GM23338 (cell line): ENCODE data around the gene INPP4A. TPM values are rescaled to one million over a fixed set of nuclear protein-coding genes. Genes with fewer than 3 reads are reported as not detected.

Source experiments
- ATAC-seq: fragments of 200-7000 bp; cut with Tn5 transposase; 3 replicates; pipeline ENCODE4 v1.9.1; 2020
- DNase-seq: peaks from one replicate; pipeline ENCODE4 v3.0.0-alpha.2; 2015; ENCODE audit warnings: low spot score
- H2AFZ ChIP-seq: fragments of 200-600 bp; sonication (generic); 2 replicates; pipeline ENCODE4 v1.8.0; 2016; ENCODE audit warnings: antibody characterized with exemption, mild to moderate bottlenecking, moderate library complexity
- H3F3A ChIP-seq: fragments of 200-600 bp; sonication (generic); replicated peaks from 2 replicates; pipeline ENCODE4 v1.8.0; 2017; ENCODE audit warnings: antibody characterized with exemption, mixed run types, low read depth
- H3K27ac ChIP-seq: fragments of 200-600 bp; sonication (generic); 2 replicates; pipeline ENCODE4 v1.6.1; 2016; ENCODE audit warnings: low read depth
- H3K27me3 ChIP-seq: fragments of 200-600 bp; sonication (generic); 2 replicates; pipeline ENCODE4 v1.8.0; 2016; ENCODE audit warnings: mild to moderate bottlenecking, mixed run types, moderate library complexity; ENCODE audit not compliant: insufficient read depth
- H3K36me3 ChIP-seq: fragments of 200-600 bp; sonication (generic); 2 replicates; pipeline ENCODE4 v1.8.0; 2016; ENCODE audit warnings: mild to moderate bottlenecking; ENCODE audit not compliant: insufficient read depth
- H3K4me1 ChIP-seq: fragments of 200-600 bp; sonication (generic); 2 replicates; pipeline ENCODE4 v1.8.0; 2016; ENCODE audit warnings: mild to moderate bottlenecking, moderate library complexity; ENCODE audit not compliant: insufficient read depth
- H3K4me2 ChIP-seq: fragments of 200-600 bp; sonication (generic); 2 replicates; pipeline ENCODE4 v1.7.1; 2017; ENCODE audit warnings: mixed run types
- H3K4me3 ChIP-seq: fragments of 200-600 bp; sonication (generic); 2 replicates; pipeline ENCODE4 v1.6.1; 2016; ENCODE audit warnings: mixed run types
- H3K79me2 ChIP-seq: fragments of 200-600 bp; sonication (generic); replicated peaks from 2 replicates; pipeline ENCODE4 v1.8.0; 2017; ENCODE audit warnings: mild to moderate bottlenecking; ENCODE audit not compliant: insufficient read depth
- H3K9me2 ChIP-seq: fragments of 200-600 bp; sonication (generic); 2 replicates; pipeline ENCODE4 v1.8.0; 2017; ENCODE audit not compliant: insufficient read depth
- H4K20me1 ChIP-seq: fragments of 200-600 bp; sonication (generic); replicated peaks from 2 replicates; pipeline ENCODE4 v1.8.0; 2017; ENCODE audit warnings: mild to moderate bottlenecking; ENCODE audit not compliant: insufficient read depth
- H3K27ac Mint-ChIP-seq: 2 replicates; pipeline ENCODE4 v1.8.0; 2020; ENCODE audit warnings: inconsistent platforms, mild to moderate bottlenecking, moderate library complexity, mixed read lengths
- H3K27me3 Mint-ChIP-seq: 3 replicates; pipeline ENCODE4 v1.8.0; 2022; ENCODE audit warnings: low read depth, mild to moderate bottlenecking, moderate library complexity, mixed read lengths, inconsistent platforms; ENCODE audit not compliant: insufficient read depth, poor library complexity
- H3K36me3 Mint-ChIP-seq: 3 replicates; pipeline ENCODE4 v1.8.0; 2021; ENCODE audit warnings: low read depth, mild to moderate bottlenecking, inconsistent platforms, moderate library complexity, mixed read lengths
- H3K4me1 Mint-ChIP-seq: 3 replicates; pipeline ENCODE4 v1.8.0; 2020; ENCODE audit warnings: mild to moderate bottlenecking, inconsistent platforms, mixed read lengths
- H3K4me3 Mint-ChIP-seq: 3 replicates; pipeline ENCODE4 v1.8.0; 2021; ENCODE audit warnings: moderate library complexity, mild to moderate bottlenecking, inconsistent platforms, mixed read lengths
- H3K9me3 Mint-ChIP-seq: 3 replicates; pipeline ENCODE4 v1.8.0; 2020; ENCODE audit warnings: moderate library complexity, mild to moderate bottlenecking, inconsistent platforms, mixed read lengths
- CREB1 ChIP-seq: fragments of 250-450 bp; sonication (Bioruptor Pico); IDR thresholded peaks from 2 replicates; pipeline ENCODE4 v1.5.0; 2020; ENCODE audit warnings: low read depth, mild to moderate bottlenecking, moderate library complexity
- CTCF ChIP-seq, 2 experiments: fragments of 200-600 bp in 1 of 2; sonication (generic) in 1 of 2; conservative IDR thresholded peaks; 2 replicates each; pipeline versions ENCODE4 v1.5.1 to v1.6.1; 2016 to 2017; ENCODE audit warnings: antibody characterized with exemption in 2 of 2, low read depth in 2 of 2, mild to moderate bottlenecking in 2 of 2, moderate library complexity in 1 of 2
- ETS1 ChIP-seq: IDR thresholded peaks from 2 replicates; pipeline ENCODE4 v1.6.1; 2016; ENCODE audit warnings: antibody characterized with exemption
- EZH2 ChIP-seq: fragments of 200-600 bp; sonication (generic); IDR thresholded peaks from one replicate; pipeline ENCODE4 v1.8.0; 2017; ENCODE audit warnings: antibody characterized with exemption, mild to moderate bottlenecking, low read depth; ENCODE audit not compliant: unreplicated experiment
- EZH2phosphoT487 ChIP-seq: fragments of 200-600 bp; sonication (generic); IDR thresholded peaks from one replicate; pipeline ENCODE4 v1.8.1; 2018; ENCODE audit warnings: antibody characterized with exemption; ENCODE audit not compliant: unreplicated experiment
- JUNB ChIP-seq: IDR thresholded peaks from one replicate; pipeline ENCODE4 v1.6.1; 2016; ENCODE audit warnings: antibody characterized with exemption; ENCODE audit not compliant: unreplicated experiment
- NANOG ChIP-seq: IDR thresholded peaks from 2 replicates; pipeline ENCODE4 v1.6.1; 2016; ENCODE audit warnings: antibody characterized with exemption, borderline replicate concordance
- POLR2AphosphoS5 ChIP-seq: IDR thresholded peaks from 2 replicates; pipeline ENCODE4 v1.6.1; 2016; ENCODE audit warnings: antibody characterized with exemption, low read depth
- REST ChIP-seq: IDR thresholded peaks from one replicate; pipeline ENCODE4 v1.6.1; 2018; ENCODE audit warnings: antibody characterized with exemption; ENCODE audit not compliant: unreplicated experiment
- STAT1 ChIP-seq: IDR thresholded peaks from one replicate; pipeline ENCODE4 v1.6.1; 2016; ENCODE audit warnings: antibody characterized with exemption; ENCODE audit not compliant: unreplicated experiment
- ZNF114 ChIP-seq: fragments of 250-450 bp; sonication (Bioruptor Pico); IDR thresholded peaks from 2 replicates; pipeline ENCODE4 v1.5.0; 2020; ENCODE audit warnings: mild to moderate bottlenecking, moderate library complexity
- ZNF331 ChIP-seq: fragments of 250-450 bp; sonication (Bioruptor Pico); IDR thresholded peaks from 2 replicates; pipeline ENCODE4 v1.5.0; 2020; ENCODE audit warnings: low read depth, mild to moderate bottlenecking, moderate library complexity
- polyA plus RNA-seq: library from polyadenylated mRNA; unstranded; fragments of >200 nt; fragmentation: Nextera tagmentation; extraction: Ambion mirVana; gene quantifications from 2 replicates; pipeline ENCODE4 v1.2.1, GENCODE V29; 2016
- total RNA-seq: library from RNA; depleted of rRNA; stranded (reverse); fragments of >200 nt; shearing (Covaris generic); gene quantifications from 2 replicates; pipeline ENCODE4 v1.2.3, GENCODE V29; 2014
- TF ChIP-seq, protein P1 (sequence below): fragments of 250-450 bp; sonication (Bioruptor Pico); IDR thresholded peaks from 2 replicates; pipeline ENCODE4 v1.5.0; 2020; ENCODE audit warnings: mild to moderate bottlenecking, moderate library complexity

INPP4A gene
- total and polyA plus RNA-seq, 2 experiments from 2014 or later: 8.5 to 36.9 TPM

DNA sequence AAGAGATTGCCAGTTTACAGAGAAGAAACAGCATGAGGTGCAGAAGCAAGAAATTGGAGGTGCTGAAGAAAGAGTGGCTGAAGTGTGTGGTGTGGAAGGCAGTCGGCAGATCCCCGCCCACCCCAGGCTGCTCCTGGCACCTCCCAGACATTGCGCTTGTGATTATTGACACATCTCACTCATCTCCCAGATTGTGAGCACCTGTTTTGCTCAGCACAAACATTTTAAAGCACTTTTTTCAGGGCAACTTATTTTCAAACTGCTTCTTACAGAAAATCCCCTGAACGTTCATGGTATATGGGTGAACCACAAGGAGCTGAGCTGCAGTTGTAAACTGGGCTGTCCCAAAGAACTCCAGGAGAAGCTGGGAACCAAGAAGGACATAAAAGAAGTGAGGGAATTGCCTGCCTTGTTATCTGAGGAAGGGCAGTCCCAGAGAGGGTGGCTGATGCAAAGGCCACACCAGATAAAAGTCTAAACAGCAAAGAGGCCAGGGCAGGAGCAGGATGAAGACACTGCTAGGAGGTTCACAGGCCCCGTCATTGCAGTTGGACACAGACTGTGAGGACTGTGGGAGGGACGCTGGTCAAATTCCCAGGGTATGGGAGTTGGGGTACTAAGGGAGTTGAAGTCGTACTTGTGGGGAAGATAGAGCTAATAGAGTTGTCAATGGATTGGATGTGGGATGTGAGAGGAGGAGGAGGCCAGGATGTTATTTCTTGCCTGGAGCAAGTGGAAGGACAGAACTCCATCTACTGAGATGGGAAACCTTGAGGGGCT lies 65.1 kb downstream of the INPP4A start:
- Histone ChIP-seq H3K27me3 (no peaks in the 10 kb centered on the region), H4K20me1 (peaks cover 6% of the 10 kb centered on the region), H3K36me3 (no peaks in the 10 kb centered on the region), H3K79me2 (peaks cover 33% of the 10 kb centered on the region), H3K4me3 (no peak overlapping the region), H3K9me2 (0 out of 2 replicates have a peak, but pooled peaks cover 4% of the 10 kb centered on the region), H2AFZ (no peak overlapping the region), H3F3A (no peaks in the 10 kb centered on the region), H3K27ac (no peak overlapping the region), H3K4me2 (no peak overlapping the region), H3K4me1 (no peaks in the 10 kb centered on the region)
- Mint-ChIP-seq H3K36me3 (peaks cover 3% of the 10 kb centered on the region; the same call in 1 of the 3 replicates), H3K4me3 (no peak overlapping the region), H3K4me1 (peaks cover 28% of the 10 kb centered on the region), H3K27ac (no peak overlapping the region; the same call in 1 of the 2 replicates), H3K27me3 (peaks cover 4% of the 10 kb centered on the region), H3K9me3 (no peaks in the 10 kb centered on the region)
- ATAC-seq: no peak
- no peak for TF ChIP-seq EZH2phosphoT487
- no peak for TF ChIP-seq CREB1 (CRISPR knock-in tag)
- no peak for TF ChIP-seq NANOG
- no peak for TF ChIP-seq CTCF (conservative IDR thresholded peaks at IDR 0.05; ENCODE audit: low read depth in 2 of 2)
- no peak for TF ChIP-seq ZNF331 (CRISPR knock-in tag)
- TF ChIP-seq STAT1: no peak
- no peak for TF ChIP-seq POLR2AphosphoS5
- TF ChIP-seq REST: no peak
- TF ChIP-seq JUNB: no peak
- TF ChIP-seq ZNF114: no peak
- TF ChIP-seq ETS1: no peak
- TF ChIP-seq, protein P1, sequence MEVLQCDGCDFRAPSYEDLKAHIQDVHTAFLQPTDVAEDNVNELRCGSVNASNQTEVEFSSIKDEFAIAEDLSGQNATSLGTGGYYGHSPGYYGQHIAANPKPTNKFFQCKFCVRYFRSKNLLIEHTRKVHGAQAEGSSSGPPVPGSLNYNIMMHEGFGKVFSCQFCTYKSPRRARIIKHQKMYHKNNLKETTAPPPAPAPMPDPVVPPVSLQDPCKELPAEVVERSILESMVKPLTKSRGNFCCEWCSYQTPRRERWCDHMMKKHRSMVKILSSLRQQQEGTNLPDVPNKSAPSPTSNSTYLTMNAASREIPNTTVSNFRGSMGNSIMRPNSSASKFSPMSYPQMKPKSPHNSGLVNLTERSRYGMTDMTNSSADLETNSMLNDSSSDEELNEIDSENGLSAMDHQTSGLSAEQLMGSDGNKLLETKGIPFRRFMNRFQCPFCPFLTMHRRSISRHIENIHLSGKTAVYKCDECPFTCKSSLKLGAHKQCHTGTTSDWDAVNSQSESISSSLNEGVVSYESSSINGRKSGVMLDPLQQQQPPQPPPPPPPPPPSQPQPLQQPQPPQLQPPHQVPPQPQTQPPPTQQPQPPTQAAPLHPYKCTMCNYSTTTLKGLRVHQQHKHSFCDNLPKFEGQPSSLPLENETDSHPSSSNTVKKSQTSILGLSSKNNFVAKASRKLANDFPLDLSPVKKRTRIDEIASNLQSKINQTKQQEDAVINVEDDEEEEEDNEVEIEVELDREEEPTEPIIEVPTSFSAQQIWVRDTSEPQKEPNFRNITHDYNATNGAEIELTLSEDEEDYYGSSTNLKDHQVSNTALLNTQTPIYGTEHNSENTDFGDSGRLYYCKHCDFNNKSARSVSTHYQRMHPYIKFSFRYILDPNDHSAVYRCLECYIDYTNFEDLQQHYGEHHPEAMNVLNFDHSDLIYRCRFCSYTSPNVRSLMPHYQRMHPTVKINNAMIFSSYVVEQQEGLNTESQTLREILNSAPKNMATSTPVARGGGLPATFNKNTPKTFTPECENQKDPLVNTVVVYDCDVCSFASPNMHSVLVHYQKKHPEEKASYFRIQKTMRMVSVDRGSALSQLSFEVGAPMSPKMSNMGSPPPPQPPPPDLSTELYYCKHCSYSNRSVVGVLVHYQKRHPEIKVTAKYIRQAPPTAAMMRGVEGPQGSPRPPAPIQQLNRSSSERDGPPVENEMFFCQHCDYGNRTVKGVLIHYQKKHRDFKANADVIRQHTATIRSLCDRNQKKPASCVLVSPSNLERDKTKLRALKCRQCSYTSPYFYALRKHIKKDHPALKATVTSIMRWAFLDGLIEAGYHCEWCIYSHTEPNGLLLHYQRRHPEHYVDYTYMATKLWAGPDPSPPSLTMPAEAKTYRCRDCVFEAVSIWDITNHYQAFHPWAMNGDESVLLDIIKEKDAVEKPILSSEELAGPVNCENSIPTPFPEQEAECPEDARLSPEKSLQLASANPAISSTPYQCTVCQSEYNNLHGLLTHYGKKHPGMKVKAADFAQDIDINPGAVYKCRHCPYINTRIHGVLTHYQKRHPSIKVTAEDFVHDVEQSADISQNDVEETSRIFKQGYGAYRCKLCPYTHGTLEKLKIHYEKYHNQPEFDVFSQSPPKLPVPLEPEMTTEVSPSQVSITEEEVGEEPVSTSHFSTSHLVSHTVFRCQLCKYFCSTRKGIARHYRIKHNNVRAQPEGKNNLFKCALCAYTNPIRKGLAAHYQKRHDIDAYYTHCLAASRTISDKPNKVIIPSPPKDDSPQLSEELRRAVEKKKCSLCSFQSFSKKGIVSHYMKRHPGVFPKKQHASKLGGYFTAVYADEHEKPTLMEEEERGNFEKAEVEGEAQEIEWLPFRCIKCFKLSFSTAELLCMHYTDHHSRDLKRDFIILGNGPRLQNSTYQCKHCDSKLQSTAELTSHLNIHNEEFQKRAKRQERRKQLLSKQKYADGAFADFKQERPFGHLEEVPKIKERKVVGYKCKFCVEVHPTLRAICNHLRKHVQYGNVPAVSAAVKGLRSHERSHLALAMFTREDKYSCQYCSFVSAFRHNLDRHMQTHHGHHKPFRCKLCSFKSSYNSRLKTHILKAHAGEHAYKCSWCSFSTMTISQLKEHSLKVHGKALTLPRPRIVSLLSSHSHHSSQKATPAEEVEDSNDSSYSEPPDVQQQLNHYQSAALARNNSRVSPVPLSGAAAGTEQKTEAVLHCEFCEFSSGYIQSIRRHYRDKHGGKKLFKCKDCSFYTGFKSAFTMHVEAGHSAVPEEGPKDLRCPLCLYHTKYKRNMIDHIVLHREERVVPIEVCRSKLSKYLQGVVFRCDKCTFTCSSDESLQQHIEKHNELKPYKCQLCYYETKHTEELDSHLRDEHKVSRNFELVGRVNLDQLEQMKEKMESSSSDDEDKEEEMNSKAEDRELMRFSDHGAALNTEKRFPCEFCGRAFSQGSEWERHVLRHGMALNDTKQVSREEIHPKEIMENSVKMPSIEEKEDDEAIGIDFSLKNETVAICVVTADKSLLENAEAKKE (CRISPR knock-in tag): no peak
- TF ChIP-seq EZH2: no peak
- no peak for DNase-seq
